ENCODE data around the gene PCDH11Y. TPM values are rescaled to one million over a fixed set of nuclear protein-coding genes. Genes with fewer than 3 reads are reported as not detected.
"Not testable (repeated sequence)": the region's sequence is repeated elsewhere in the genome, so short reads cannot be mapped to it uniquely, and the experiment has no call there.

The PCDH11Y gene
- total RNA-seq, 2 experiments from 2014 or later: not detected

DNA sequence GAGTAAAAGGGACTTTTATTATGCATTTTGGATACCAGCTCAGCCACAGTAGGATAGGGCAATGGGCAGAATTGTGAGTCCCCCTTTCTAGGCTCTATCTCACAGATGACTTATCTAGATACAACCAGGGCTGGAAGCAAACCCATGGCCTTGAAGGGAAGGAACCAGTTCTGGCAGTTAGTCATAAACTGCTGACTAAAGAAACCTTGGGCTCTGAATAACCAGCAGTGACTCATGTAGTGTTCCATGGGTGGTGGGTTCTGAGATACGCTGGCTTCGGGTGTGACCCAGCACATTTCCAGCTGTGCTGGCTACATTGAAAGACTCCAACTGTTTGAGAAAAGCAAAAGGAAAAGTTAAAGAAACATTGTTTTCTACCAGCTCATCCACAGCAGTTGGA, 679.2 kb downstream of the PCDH11Y start:
- H3K36me3 Mint-ChIP-seq (ENCODE audit: low read depth); DNase-seq; H3K4me1 Mint-ChIP-seq (ENCODE audit: low read depth); intact Hi-C loops (cut with micrococcal nuclease); H3K9me3 Mint-ChIP-seq; CTCF ChIA-PET; H3K4me3 Mint-ChIP-seq; H3K27ac Mint-ChIP-seq; H3K27me3 Mint-ChIP-seq (ENCODE audit: low read depth): not testable (repeated sequence)

DNA sequence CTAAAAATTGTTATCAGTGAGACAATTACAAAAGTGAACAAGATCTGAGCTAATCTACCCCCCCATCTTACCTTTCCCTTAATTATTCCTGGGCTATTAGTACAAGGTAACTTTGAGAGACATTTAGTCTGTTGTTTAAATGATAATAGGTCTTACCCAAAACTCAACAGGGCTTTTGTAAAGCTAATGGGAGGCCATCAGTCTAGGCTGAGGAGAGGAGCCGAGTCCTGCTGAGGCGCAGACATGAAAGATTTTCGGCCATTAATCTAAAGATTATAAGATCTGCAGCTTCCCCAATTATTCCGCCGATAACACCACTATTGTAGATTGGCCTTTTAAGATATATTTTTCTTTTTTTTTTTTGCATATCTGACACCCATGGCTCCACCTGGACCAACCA, 708.6 kb downstream of the PCDH11Y start:
- CTCF ChIA-PET; H3K4me1 Mint-ChIP-seq (ENCODE audit: low read depth); H3K9me3 Mint-ChIP-seq; H3K27ac Mint-ChIP-seq; intact Hi-C loops (cut with micrococcal nuclease); H3K27me3 Mint-ChIP-seq (ENCODE audit: low read depth); H3K36me3 Mint-ChIP-seq (ENCODE audit: low read depth); DNase-seq; H3K4me3 Mint-ChIP-seq: not testable (repeated sequence)

DNA sequence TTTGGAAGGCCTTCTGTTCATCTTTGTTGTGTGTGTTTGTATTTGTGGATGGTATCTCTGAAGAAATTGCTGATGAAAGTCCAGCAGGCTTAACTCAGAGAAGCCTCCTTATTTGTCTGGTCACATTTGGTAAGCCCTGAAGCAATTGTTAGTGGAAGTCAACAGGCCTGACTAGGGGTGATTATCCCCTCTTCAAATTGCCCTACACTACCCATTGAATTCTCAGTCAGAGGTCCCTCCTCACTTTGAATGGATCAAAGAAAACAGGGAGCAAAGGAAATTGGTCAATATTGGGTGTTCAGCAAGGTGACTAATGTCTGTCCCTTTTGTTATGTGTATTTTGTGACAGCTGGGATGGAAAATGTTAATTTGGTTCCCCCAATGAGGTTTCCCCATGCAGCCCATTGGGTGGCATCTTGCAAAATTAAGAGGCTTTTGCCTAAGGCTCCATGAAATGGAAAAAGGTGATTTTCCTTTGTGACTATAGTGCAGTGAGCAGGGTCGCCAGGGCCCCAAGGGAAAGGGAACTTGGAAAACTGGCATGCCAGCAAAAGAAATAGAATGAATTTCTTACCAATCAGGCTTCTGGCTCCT, 709.8 kb downstream of the PCDH11Y start:
- DNase-seq; H3K27me3 Mint-ChIP-seq (ENCODE audit: low read depth); H3K4me1 Mint-ChIP-seq (ENCODE audit: low read depth); intact Hi-C loops (cut with micrococcal nuclease); CTCF ChIA-PET; H3K4me3 Mint-ChIP-seq; H3K27ac Mint-ChIP-seq; H3K36me3 Mint-ChIP-seq (ENCODE audit: low read depth); H3K9me3 Mint-ChIP-seq: not testable (repeated sequence)

DNA sequence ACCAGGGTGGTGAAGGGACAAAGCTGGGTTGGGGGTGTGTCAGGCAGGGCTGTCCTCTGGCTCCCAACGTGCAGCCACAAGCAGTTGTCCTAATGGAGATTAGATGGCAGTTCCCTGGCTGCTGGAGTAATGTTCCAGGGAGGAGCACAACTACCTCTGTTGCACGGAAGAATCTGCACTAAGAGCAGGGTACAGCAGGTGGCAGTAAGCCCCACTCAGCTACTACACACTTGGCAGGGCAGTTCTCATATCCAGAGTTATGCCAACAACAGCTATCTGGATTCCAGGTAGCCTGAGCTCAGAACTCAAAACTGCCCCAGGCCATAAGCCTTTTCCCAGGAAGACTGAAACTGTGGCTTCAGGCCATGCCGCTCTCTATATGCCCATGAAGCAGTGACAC, 761.3 kb downstream of the PCDH11Y start:
- H3K36me3 Mint-ChIP-seq (ENCODE audit: low read depth); CTCF ChIA-PET; intact Hi-C loops (cut with micrococcal nuclease); H3K27me3 Mint-ChIP-seq (ENCODE audit: low read depth); DNase-seq; H3K4me1 Mint-ChIP-seq (ENCODE audit: low read depth); H3K27ac Mint-ChIP-seq; H3K4me3 Mint-ChIP-seq; H3K9me3 Mint-ChIP-seq: not testable (repeated sequence)

DNA sequence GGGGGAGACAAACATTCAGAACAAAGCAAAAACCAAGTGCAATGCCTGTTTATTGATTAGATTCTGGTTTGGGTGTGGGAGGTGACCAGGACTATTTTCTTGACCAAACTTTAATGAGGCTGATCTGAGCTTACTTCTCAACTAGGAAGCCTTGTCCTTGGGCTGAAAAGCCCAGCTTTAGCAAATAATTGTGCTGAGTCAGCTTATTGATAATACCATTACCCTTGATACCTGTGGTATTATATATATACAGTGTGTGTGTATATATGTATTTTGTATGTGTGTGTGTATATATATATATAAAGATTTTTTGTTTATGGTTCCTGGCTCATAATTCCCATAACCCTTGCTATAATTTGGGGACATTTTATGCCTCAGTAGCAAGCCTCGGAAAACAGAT, 776.4 kb downstream of the PCDH11Y start:
- DNase-seq; H3K9me3 Mint-ChIP-seq; CTCF ChIA-PET; H3K4me3 Mint-ChIP-seq; H3K27ac Mint-ChIP-seq; H3K36me3 Mint-ChIP-seq (ENCODE audit: low read depth); H3K27me3 Mint-ChIP-seq (ENCODE audit: low read depth); H3K4me1 Mint-ChIP-seq (ENCODE audit: low read depth); intact Hi-C loops (cut with micrococcal nuclease): not testable (repeated sequence)
